ENCODE results near the gene OLFML2B.

GRCh38 chr1:162010175-162010506 lies 13.5 kb downstream of the OLFML2B start:
- TF ChIP-seq POLR2A (IDR thresholded peaks at IDR 0.05) (no peak), CTCF (IDR thresholded peaks at IDR 0.05) (no peak), POLR2AphosphoS5 (IDR thresholded peaks at IDR 0.05) (no peak), EP300 (IDR thresholded peaks at IDR 0.05) (no peak)
